HG03159 (cell line): ENCODE data around the gene ABCC5.

Experiments used
- ATAC-seq: cut with Tn5 transposase; IDR thresholded peaks from one replicate; pipeline ENCODE4 v1.9.1; 2021; ENCODE audit warnings: mild to moderate bottlenecking, moderate library complexity; ENCODE audit not compliant: unreplicated experiment

ABCC5 gene

DNA sequence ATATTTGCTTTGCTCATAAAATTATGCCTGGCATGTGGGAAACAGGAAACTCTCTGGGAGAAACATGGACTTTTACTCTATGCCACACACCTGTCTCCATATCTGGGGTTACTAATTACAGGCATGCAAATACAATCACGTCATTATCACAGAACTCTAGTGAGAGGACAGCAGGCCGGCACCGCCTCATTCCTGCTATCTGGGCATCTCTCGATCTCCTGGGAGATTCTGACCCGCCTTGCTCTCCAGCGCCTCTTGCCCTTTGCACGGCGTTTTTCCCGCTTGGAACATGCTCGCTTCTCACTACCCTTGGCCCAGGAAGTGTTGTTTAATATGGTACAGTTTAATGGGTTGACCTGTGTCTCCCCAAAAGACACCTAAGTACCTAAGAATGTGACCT, 87.6 kb downstream of the ABCC5 start:
- no peak for ATAC-seq

DNA sequence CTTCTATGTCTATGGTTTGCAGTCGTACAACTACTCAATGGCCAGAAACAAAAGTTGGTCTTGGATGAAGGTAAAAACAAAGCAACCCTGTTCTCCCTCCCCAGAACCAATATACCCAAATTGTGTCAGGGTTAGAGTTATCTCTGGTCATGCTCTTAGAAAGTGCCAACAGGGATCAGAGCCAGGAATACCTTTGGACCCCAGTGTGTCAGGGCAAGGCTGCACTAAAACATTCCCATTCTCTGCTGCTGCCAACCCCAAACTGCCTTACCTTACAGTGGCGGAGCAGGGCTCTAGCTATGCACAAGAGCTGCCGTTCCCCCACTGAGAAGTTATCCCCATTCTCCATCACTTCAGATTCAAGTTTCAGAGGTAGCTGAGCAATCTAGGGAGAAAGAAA, 90.6 kb downstream of the ABCC5 start:
- ATAC-seq = no peak

- ATAC-seq = no peak
Measured at GRCh38 chr3:183924956-183925355, 92.7 kb downstream of the ABCC5 start.

GRCh38 chr3:183924543-183924942, 93.1 kb downstream of the ABCC5 start:
- no peak for ATAC-seq

DNA sequence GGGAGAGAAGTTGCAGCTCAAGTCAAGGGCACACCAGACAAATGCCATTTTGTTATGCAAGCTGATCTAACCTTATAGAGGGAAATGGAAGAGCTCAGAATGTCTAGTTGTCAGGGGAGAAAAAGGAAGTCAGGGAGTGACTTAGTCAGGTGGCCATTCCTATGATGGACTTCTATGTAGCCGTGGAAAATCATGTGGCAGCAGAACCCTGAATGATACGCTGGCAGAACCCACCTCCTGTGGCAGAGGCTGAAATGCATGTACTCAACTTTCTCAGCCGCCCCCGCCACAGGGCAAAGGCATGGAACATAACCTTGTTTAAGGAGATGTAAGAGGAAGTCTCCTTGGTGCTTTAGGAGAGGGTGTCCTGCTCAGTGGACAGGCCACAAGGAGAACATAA, 95.3 kb downstream of the ABCC5 start:
- ATAC-seq = no peak

DNA sequence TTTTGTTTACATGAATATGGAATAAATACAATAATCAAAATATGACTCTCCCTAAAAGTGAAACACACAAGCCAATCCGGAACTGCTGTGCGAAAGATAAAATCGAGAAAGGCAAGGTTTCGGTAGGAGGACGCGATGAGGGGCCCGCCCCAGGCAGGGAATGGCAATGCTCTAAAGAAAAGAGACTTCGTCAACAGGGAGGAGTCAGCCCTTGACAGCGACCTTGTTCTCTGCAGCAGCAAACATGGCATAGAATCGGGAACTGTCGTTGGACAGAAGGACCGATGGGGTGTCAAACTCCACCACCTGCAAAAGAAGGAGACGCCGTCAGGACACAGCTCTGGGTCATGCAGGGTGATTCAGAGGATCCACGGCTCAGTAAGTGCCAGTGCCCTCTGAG, 96.6 kb downstream of the ABCC5 start:
- ATAC-seq = no peak

- ATAC-seq = no peak
Measured at GRCh38 chr3:183920416-183920815, 97.3 kb downstream of the ABCC5 start.

GRCh38 chr3:183918178-183918577, 99.5 kb downstream of the ABCC5 start:
- no peak for ATAC-seq

- ATAC-seq = no peak
Measured at GRCh38 chr3:183917776-183918175, 99.9 kb downstream of the ABCC5 start.

- no peak for ATAC-seq
Measured at GRCh38 chr3:183914856-183915255, 102.8 kb downstream of the ABCC5 start.

- no peak for ATAC-seq
Measured at GRCh38 chr3:183913580-183913920, 104.1 kb downstream of the ABCC5 start.

DNA sequence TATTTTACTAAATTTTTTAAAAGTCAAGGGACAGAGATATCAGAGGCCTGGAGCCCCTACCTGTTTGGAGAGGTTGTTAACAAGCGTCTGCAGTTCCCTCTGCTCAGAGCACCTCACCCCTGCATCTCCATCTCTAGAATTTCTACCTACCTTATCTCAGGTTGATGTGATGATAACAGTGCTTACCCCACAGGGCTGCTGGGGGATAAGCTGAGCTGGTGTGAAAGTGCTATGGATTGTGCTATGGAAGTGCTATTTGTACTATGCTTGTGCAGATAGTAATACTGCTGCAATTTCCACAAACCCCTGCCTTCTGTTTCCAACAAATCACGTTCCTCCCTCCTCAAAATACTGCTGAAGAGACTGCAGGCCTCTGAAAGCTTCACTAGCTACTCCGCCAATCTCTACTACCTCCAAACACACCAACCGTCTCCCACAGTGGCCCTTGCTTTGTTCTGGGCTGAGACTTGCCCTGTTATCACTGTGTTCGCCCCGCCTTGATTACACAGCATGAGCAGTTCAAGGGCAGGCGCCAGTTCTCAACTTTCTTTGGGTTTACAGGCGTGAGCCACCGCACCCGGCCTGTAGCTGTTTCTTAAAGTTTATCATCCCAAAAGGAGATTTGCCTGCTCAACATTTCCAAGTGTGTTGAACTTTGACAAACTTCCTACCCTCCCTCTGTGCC, 104.6 kb downstream of the ABCC5 start:
- no peak for ATAC-seq

- ATAC-seq = no peak
Measured at GRCh38 chr3:183911763-183912506, 105.7 kb downstream of the ABCC5 start.

DNA sequence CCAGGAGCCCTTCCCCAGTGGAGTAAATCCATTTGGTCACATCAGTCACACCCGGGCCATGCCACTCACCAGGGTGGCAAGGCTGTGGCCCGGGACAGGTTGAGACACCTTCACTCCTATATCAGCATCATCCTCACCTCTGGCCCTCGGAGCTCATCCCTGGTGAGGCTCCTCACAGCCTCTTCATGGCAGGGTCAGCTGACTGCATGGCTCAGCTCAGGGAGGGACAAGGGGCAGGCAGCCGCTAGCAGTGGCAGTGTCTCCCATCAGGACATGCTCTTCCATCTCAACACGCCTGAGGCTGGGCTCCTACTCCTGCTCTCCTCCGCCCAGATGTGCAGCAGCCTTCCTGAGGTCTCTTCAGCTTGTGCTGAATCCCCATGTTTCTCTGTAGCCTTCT, 106.6 kb downstream of the ABCC5 start:
- no peak for ATAC-seq

DNA sequence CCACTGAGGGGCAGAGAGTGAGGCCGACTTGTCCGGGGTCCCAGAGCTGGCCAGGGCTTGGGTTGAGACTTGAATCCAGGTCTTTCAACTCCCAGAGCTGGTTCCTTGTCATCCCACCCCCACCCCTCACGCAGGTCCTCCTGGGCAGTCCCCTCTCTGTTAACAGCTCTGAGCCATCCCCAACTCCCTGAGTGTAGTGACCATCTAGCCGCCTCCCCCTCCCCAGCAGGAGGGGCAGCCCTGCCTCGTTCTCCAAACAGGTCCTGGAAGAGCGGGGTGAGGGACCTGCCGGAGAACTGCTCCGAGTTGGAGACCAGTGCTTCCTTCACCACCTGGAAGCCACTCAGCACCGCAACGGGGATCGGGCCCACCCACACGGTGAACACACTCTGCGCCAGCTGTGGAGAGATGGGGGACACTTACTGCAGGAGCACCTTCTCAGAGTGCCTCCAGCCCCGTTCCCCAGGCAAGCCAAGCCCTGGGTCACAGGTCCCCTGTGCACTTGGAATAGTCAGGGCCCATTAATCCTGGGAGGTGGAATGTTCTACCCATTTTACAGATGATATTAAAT, 108.6 kb downstream of the ABCC5 start:
- ATAC-seq = no peak

GRCh38 chr3:183907911-183908331, 109.8 kb downstream of the ABCC5 start:
- ATAC-seq = no peak

- no peak for ATAC-seq
Measured at GRCh38 chr3:183907176-183907575, 110.5 kb downstream of the ABCC5 start.

GRCh38 chr3:183906234-183906921, 111.3 kb downstream of the ABCC5 start:
- ATAC-seq = no peak

GRCh38 chr3:183904833-183905780, 112.6 kb downstream of the ABCC5 start:
- ATAC-seq = no peak

- no peak for ATAC-seq
Measured at GRCh38 chr3:183898028-183898431, 119.7 kb downstream of the ABCC5 start.

GRCh38 chr3:183897606-183898005, 120.1 kb downstream of the ABCC5 start:
- ATAC-seq = no peak
